Measurements from ENCODE around the gene USP6NL.
A peak's percentile ranks its signal among the peaks of the same experiment; 100 is the strongest.

USP6NL gene

GRCh38 chr10:11536228-11536627 lies 75.2 kb downstream of the USP6NL start:
- TF ChIP-seq ZNF274 (IDR thresholded peaks at IDR 0.05; ENCODE audit: low read depth, low read length) = no peak
- no peak overlapping the region for H3K4me3 ChIP-seq (ENCODE audit: low read length)

DNA sequence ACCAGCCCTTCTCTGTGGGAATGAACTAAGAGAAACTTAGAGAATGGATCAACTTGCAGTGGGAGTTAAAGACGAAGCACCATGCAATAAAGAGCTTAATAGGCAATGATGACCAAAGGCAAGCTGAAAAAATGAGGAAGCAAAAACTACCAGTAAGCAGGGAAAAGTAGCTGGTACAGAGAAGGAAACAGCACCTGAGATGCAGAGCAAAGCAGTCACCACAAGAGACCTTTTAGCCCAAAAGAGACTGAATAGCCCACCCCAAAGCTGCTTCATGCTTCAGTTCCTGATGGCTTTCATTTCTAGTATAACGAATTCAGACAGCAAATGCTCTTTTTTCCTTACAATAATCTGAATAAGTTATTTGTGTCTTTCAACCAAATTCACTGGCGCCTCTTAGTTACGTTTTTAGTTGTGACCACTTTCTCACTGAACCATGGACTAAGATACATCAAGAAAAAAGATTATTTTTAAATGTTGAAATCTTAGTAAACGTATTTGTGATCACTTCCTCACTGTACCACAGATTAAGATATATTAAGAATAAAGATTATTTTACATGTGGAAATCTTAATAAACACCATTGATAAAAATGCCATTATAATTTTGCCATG lies 76.0 kb downstream of the USP6NL start:
- H3K4me3 ChIP-seq (ENCODE audit: low read length) = peak overlapping the region; percentile 25; the same call in 1 of the 2 replicates
- no peak for TF ChIP-seq ZNF274 (IDR thresholded peaks at IDR 0.05; ENCODE audit: low read depth, low read length)

DNA sequence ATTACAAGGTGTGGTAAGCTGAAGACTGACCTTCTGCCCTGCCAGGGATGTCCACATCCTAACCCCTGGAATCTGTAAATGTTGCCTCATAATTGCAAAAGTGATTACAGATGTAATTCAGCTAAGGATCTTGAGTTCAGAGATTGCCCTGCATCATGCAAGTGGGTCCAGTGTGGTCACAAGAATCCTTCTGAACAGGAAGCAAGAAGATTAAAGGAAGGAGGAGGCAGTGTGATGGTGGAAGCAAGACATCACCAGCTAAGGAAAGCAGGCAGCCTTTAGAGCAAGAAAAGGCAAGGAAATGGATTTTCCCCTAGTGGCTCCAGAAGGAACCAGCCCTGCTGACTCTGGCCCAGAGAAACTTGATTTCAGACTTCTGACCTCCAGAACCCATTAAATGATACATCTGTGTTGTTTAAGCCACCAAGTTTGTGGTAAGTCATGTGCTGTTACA lies 78.1 kb downstream of the USP6NL start:
- TF ChIP-seq ZNF274 (IDR thresholded peaks at IDR 0.05; ENCODE audit: low read depth, low read length) = no peak
- no peak overlapping the region for H3K4me3 ChIP-seq (ENCODE audit: low read length)

DNA sequence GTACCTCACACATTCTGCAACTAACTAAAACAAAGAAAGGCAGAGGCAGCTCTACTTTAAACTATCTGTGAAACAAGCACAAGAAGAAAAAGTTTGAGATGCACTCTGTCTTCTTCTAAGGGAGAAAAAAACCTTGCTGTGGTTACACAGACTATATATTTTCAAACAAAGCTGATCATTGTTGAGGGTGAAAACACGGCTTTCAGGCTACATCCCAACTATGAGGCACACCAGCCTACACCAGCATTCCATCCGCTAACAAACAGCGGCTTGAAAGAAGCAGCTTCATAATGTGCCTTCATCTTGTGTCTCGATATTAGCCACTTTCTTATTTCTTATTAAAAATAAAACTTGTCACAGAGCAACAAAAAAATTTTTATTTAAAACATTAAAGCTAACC lies 79.1 kb downstream of the USP6NL start:
- TF ChIP-seq ZNF274 (IDR thresholded peaks at IDR 0.05; ENCODE audit: low read depth, low read length) = no peak
- no peak overlapping the region for H3K4me3 ChIP-seq (ENCODE audit: low read length)

GRCh38 chr10:11530806-11531205 lies 80.6 kb downstream of the USP6NL start:
- no peak for TF ChIP-seq ZNF274 (IDR thresholded peaks at IDR 0.05; ENCODE audit: low read depth, low read length)
- no peak overlapping the region for H3K4me3 ChIP-seq (ENCODE audit: low read length)

- no peak for TF ChIP-seq ZNF274 (IDR thresholded peaks at IDR 0.05; ENCODE audit: low read depth, low read length)
- H3K4me3 ChIP-seq (ENCODE audit: low read length) = no peak overlapping the region
These were observed 82.1 kb downstream of the USP6NL start for GRCh38 chr10:11529276-11529903.

- H3K4me3 ChIP-seq (ENCODE audit: low read length) = no peak overlapping the region
- TF ChIP-seq ZNF274 (IDR thresholded peaks at IDR 0.05; ENCODE audit: low read depth, low read length) = no peak
These were observed 83.2 kb downstream of the USP6NL start for GRCh38 chr10:11528286-11528685.

- TF ChIP-seq ZNF274 (IDR thresholded peaks at IDR 0.05; ENCODE audit: low read depth, low read length) = no peak
- H3K4me3 ChIP-seq (ENCODE audit: low read length) = no peak overlapping the region
These were observed 83.7 kb downstream of the USP6NL start for GRCh38 chr10:11527691-11528255.

GRCh38 chr10:11527068-11527467 lies 84.4 kb downstream of the USP6NL start:
- no peak overlapping the region for H3K4me3 ChIP-seq (ENCODE audit: low read length)
- TF ChIP-seq ZNF274 (IDR thresholded peaks at IDR 0.05; ENCODE audit: low read depth, low read length) = no peak

DNA sequence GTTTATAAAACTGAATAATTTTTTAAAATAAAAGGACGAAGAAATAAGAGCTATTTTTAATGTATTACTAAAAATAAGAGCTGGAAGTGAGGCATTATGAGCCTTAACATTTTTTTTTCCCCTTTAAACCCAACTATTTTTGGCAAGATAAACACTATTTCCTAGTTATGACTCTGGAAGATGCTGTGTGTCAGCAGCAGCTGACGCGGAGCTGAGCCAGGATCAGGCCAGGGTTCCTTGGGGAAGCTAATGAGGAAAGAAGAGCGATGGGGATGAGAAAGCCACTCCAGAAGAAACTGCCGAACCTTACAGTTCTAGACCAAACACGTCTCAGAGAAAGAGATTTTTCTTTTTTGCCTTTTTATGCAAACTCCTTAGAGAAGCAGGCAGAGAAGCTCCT lies 85.9 kb downstream of the USP6NL start:
- H3K4me3 ChIP-seq (ENCODE audit: low read length) = no peak overlapping the region
- TF ChIP-seq ZNF274 (IDR thresholded peaks at IDR 0.05; ENCODE audit: low read depth, low read length) = no peak

- H3K4me3 ChIP-seq (ENCODE audit: low read length) = no peak overlapping the region
- no peak for TF ChIP-seq ZNF274 (IDR thresholded peaks at IDR 0.05; ENCODE audit: low read depth, low read length)
These were observed 88.6 kb downstream of the USP6NL start for GRCh38 chr10:11522821-11523245.

GRCh38 chr10:11521860-11522259 lies 89.6 kb downstream of the USP6NL start:
- TF ChIP-seq ZNF274 (IDR thresholded peaks at IDR 0.05; ENCODE audit: low read depth, low read length) = no peak
- no peak overlapping the region for H3K4me3 ChIP-seq (ENCODE audit: low read length)

DNA sequence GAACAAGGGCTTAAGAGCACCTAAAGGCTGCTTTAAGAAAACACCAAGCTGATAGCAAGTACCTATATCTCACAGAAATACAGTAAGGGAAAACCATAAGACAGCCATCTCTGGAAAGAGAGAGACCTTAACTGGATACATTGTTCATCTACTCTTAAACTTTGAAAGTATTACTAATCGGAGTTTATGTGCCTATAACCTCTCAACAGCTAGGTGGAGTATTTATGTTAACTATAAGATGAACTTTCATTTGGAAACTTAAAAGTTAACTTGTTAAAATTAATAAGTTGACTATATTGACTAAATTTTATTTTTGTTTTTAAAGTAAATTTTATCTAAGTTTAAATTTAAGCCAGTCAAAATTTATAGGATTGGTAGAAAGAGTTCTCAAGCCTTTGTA lies 90.6 kb downstream of the USP6NL start:
- H3K4me3 ChIP-seq (ENCODE audit: low read length) = no peak overlapping the region
- no peak for TF ChIP-seq ZNF274 (IDR thresholded peaks at IDR 0.05; ENCODE audit: low read depth, low read length)

- TF ChIP-seq ZNF274 (IDR thresholded peaks at IDR 0.05; ENCODE audit: low read depth, low read length) = no peak
- H3K4me3 ChIP-seq (ENCODE audit: low read length) = no peak overlapping the region
These were observed 94.3 kb downstream of the USP6NL start for GRCh38 chr10:11517150-11517549.

DNA sequence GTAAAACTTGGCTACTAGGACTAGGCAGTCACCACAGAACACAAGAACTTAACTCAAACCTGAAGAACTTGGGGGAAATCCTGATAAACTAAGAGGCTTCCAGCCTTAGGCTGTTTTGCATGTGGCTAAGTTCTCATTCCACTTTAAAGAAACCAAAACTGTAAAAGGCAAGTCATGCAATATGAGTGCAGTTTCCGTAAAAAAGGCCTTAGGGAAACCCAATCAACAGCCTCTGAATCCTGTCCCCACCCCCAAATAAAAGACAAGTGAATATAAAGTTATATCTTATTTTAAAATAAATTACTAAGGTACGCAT lies 95.1 kb downstream of the USP6NL start:
- H3K4me3 ChIP-seq (ENCODE audit: low read length) = no peak overlapping the region
- TF ChIP-seq ZNF274 (IDR thresholded peaks at IDR 0.05; ENCODE audit: low read depth, low read length) = no peak
